GM19193 (cell line): ENCODE data around the gene IFI27L1.

Experiments used
- POLR2A ChIP-seq: IDR thresholded peaks from 4 replicates; pipeline ENCODE4 v1.6.1; 2011; ENCODE audit not compliant: insufficient read depth, insufficient read length; ENCODE audit errors: extremely low read depth

IFI27L1 gene

GRCh38 chr14:94089479-94089878 is 8.4 kb downstream of the IFI27L1 start:
- TF ChIP-seq POLR2A = no peak

- no peak for TF ChIP-seq POLR2A
Measured at GRCh38 chr14:94093418-94093817, 12.3 kb downstream of the IFI27L1 start.

GRCh38 chr14:94097091-94097490 is 16.0 kb downstream of the IFI27L1 start:
- TF ChIP-seq POLR2A = no peak

- no peak for TF ChIP-seq POLR2A
Measured at GRCh38 chr14:94098326-94098992, 17.3 kb downstream of the IFI27L1 start.

GRCh38 chr14:94099006-94099405 is 17.9 kb downstream of the IFI27L1 start:
- no peak for TF ChIP-seq POLR2A

GRCh38 chr14:94100847-94101246 is 19.7 kb downstream of the IFI27L1 start:
- TF ChIP-seq POLR2A = no peak

- TF ChIP-seq POLR2A = no peak
Measured at GRCh38 chr14:94101748-94102147, 20.6 kb downstream of the IFI27L1 start.

GRCh38 chr14:94102768-94103482 is 21.8 kb downstream of the IFI27L1 start:
- TF ChIP-seq POLR2A = no peak

- no peak for TF ChIP-seq POLR2A
Measured at GRCh38 chr14:94103554-94104150, 22.5 kb downstream of the IFI27L1 start.

GRCh38 chr14:94104731-94105130 is 23.6 kb downstream of the IFI27L1 start:
- no peak for TF ChIP-seq POLR2A

- no peak for TF ChIP-seq POLR2A
Measured at GRCh38 chr14:94109915-94110250, 28.8 kb downstream of the IFI27L1 start.

- TF ChIP-seq POLR2A = no peak
Measured at GRCh38 chr14:94110552-94111181, 29.6 kb downstream of the IFI27L1 start, which contains the start of gene IFI27. Gene IFI27 (plus strand): TSS chr14:94110736.

- TF ChIP-seq POLR2A = no peak
Measured at GRCh38 chr14:94111276-94112095, 30.4 kb downstream of the IFI27L1 start.

GRCh38 chr14:94112513-94113063 is 31.5 kb downstream of the IFI27L1 start:
- no peak for TF ChIP-seq POLR2A
